ENCODE measurements around the gene PCNX2.
"Not testable (repeated sequence)": the region's sequence is repeated elsewhere in the genome, so short reads cannot be mapped to it uniquely, and the experiment has no call there.

The PCNX2 gene

GRCh38 chr1:233010146-233010545 is 285.4 kb downstream of the PCNX2 start:
- no peak for DNase-seq
- in situ Hi-C loops (cut with HindIII; ENCODE audit: low pct_ligation_motif_present, low sequenced_read_pairs), result no loop called here

GRCh38 chr1:233006541-233006973 is 289.0 kb downstream of the PCNX2 start:
- no peak overlapping the region for H3K4me3 ChIP-seq (ENCODE audit: low read depth, low read length)
- no peaks in the 10 kb centered on the region for H3K36me3 ChIP-seq (replicated peaks)
- no peaks in the 10 kb centered on the region for H3K27me3 ChIP-seq (replicated peaks)
- in situ Hi-C loops (cut with HindIII; ENCODE audit: low pct_ligation_motif_present, low sequenced_read_pairs), result no loop called here
- DNase-seq, result no peak
- TF ChIP-seq CTCF (IDR thresholded peaks at IDR 0.05; ENCODE audit: low read depth, low read length, missing control alignments), result no peak
- H3K27ac ChIP-seq, result no peak overlapping the region

More at GRCh38 chr1:233010146-233010545, 285.4 kb downstream of the PCNX2 start:
- no peak overlapping the region for H3K4me3 ChIP-seq (ENCODE audit: low read depth, low read length)
- TF ChIP-seq CTCF (IDR thresholded peaks at IDR 0.05; ENCODE audit: low read depth, low read length, missing control alignments), result no peak
- no peak overlapping the region for H3K27ac ChIP-seq
- H3K36me3 ChIP-seq (replicated peaks), result no peaks in the 10 kb centered on the region
- no peaks in the 10 kb centered on the region for H3K27me3 ChIP-seq (replicated peaks)

- no peak overlapping the region for H3K27ac ChIP-seq
- in situ Hi-C loops (cut with HindIII; ENCODE audit: low pct_ligation_motif_present, low sequenced_read_pairs), result no loop called here
- no peaks in the 10 kb centered on the region for H3K36me3 ChIP-seq (replicated peaks)
- no peak for TF ChIP-seq CTCF (IDR thresholded peaks at IDR 0.05; ENCODE audit: low read depth, low read length, missing control alignments)
- H3K27me3 ChIP-seq (replicated peaks), result no peaks in the 10 kb centered on the region
- no peak for DNase-seq
- no peak overlapping the region for H3K4me3 ChIP-seq (ENCODE audit: low read depth, low read length)
Measured at GRCh38 chr1:233006108-233006507, 289.4 kb downstream of the PCNX2 start.

- H3K27me3 ChIP-seq (replicated peaks), result no peaks in the 10 kb centered on the region
- H3K36me3 ChIP-seq (replicated peaks), result no peaks in the 10 kb centered on the region
- no peak overlapping the region for H3K4me3 ChIP-seq (ENCODE audit: low read depth, low read length)
- TF ChIP-seq CTCF (IDR thresholded peaks at IDR 0.05; ENCODE audit: low read depth, low read length, missing control alignments), result no peak
- DNase-seq, result peak; percentile 48
- in situ Hi-C loops (cut with HindIII; ENCODE audit: low pct_ligation_motif_present, low sequenced_read_pairs), result no loop called here
- H3K27ac ChIP-seq, result no peak overlapping the region
Measured at GRCh38 chr1:233005703-233006102, 289.8 kb downstream of the PCNX2 start.

GRCh38 chr1:233005156-233005555 is 290.4 kb downstream of the PCNX2 start:
- Histone ChIP-seq H3K4me3 (ENCODE audit: low read depth, low read length) (no peak overlapping the region), H3K27ac (no peak overlapping the region), H3K36me3 (replicated peaks) (no peaks in the 10 kb centered on the region), H3K27me3 (replicated peaks) (no peaks in the 10 kb centered on the region)
- no peak for TF ChIP-seq CTCF (IDR thresholded peaks at IDR 0.05; ENCODE audit: low read depth, low read length, missing control alignments)
- DNase-seq, result no peak
- in situ Hi-C loops (cut with HindIII; ENCODE audit: low pct_ligation_motif_present, low sequenced_read_pairs), result no loop called here

- in situ Hi-C loops (cut with HindIII; ENCODE audit: low pct_ligation_motif_present, low sequenced_read_pairs), result no loop called here
- H3K27ac ChIP-seq, result no peak overlapping the region
- H3K36me3 ChIP-seq (replicated peaks), result no peaks in the 10 kb centered on the region
- DNase-seq, result no peak
- H3K27me3 ChIP-seq (replicated peaks), result no peaks in the 10 kb centered on the region
- no peak for TF ChIP-seq CTCF (IDR thresholded peaks at IDR 0.05; ENCODE audit: low read depth, low read length, missing control alignments)
- H3K4me3 ChIP-seq (ENCODE audit: low read depth, low read length), result no peak overlapping the region
Measured at GRCh38 chr1:233004451-233004850, 291.1 kb downstream of the PCNX2 start.

- H3K36me3 ChIP-seq (replicated peaks); H3K27ac ChIP-seq; H3K27me3 ChIP-seq (replicated peaks); in situ Hi-C loops (cut with HindIII; ENCODE audit: low pct_ligation_motif_present, low sequenced_read_pairs); DNase-seq; H3K4me3 ChIP-seq (ENCODE audit: low read depth, low read length): not testable (repeated sequence)
Measured at GRCh38 chr1:233003638-233004037, 291.9 kb downstream of the PCNX2 start.
